Common myeloid progenitor, CD34-positive (primary cell): ENCODE data around the gene PTPRN2.
"Not testable (repeated sequence)": the region's sequence is repeated elsewhere in the genome, so short reads cannot be mapped to it uniquely, and the experiment has no call there.

Source experiments
- CTCF ChIA-PET: fragments of 350-600 bp; sonication (Branson Sonifier 250); formaldehyde crosslinking; loops from one replicate; lab custom pipeline; 2021; ENCODE audit warnings: antibody characterized with exemption; lab: Charles Lee
- POLR2A ChIA-PET: fragments of 350-600 bp; sonication (Branson Sonifier 250); formaldehyde crosslinking; loops from one replicate; lab custom pipeline; 2021; ENCODE audit warnings: antibody characterized with exemption; lab: Charles Lee
- DNase-seq, 3 donors: peaks; one replicate each; pipeline versions ENCODE4 v3.0.0 to v3.0.0-alpha.2; 2013
- H3K27ac ChIP-seq, 2 experiments: 1 replicate in 1 of 2; 2 replicates in 1 of 2; pipeline ENCODE4 v1.7.0; 2013; ENCODE audit warnings: inconsistent platforms in 2 of 2, low read length in 2 of 2, mild to moderate bottlenecking in 2 of 2, low read depth in 1 of 2, moderate library complexity in 1 of 2; ENCODE audit not compliant: severe bottlenecking in 2 of 2, insufficient read depth in 1 of 2, poor library complexity in 1 of 2
- H3K27me3 ChIP-seq, 5 experiments: replicated peaks in 2 of 5; 1 replicate in 3 of 5; 2 replicates in 2 of 5; pipeline versions ENCODE4 v1.6.1 to v1.7.0; 2013; ENCODE audit warnings: low read length in 4 of 5, mild to moderate bottlenecking in 2 of 5, moderate library complexity in 2 of 5, inconsistent platforms in 1 of 5; ENCODE audit not compliant: insufficient read depth in 5 of 5, control insufficient read depth in 4 of 5
- H3K36me3 ChIP-seq, 4 experiments: 1 replicate in 2 of 4; 2 replicates in 2 of 4; pipeline versions ENCODE4 v1.6.1 to v1.7.0; 2013; ENCODE audit warnings: low read length in 3 of 4, control low read depth in 1 of 4, mild to moderate bottlenecking in 1 of 4; ENCODE audit not compliant: control insufficient read depth in 4 of 4, insufficient read depth in 4 of 4
- H3K4me1 ChIP-seq, 4 experiments: 1 replicate in 3 of 4; 2 replicates in 1 of 4; pipeline versions ENCODE4 v1.6.1 to v1.7.1; 2013; ENCODE audit warnings: low read length in 3 of 4, mild to moderate bottlenecking in 3 of 4, control low read depth in 1 of 4, inconsistent platforms in 1 of 4, moderate library complexity in 1 of 4; ENCODE audit not compliant: control insufficient read depth in 4 of 4, insufficient read depth in 4 of 4; ENCODE audit errors: control extremely low read depth in 1 of 4
- H3K4me3 ChIP-seq, 7 experiments: 1 replicate in 4 of 7; 2 replicates in 3 of 7; pipeline versions ENCODE4 v1.5.1 to v1.7.0; 2013; ENCODE audit warnings: mild to moderate bottlenecking in 7 of 7, low read length in 6 of 7, moderate library complexity in 6 of 7, inconsistent platforms in 2 of 7, low read depth in 2 of 7, control low read depth in 1 of 7; ENCODE audit not compliant: insufficient read depth in 4 of 7, control insufficient read depth in 1 of 7; ENCODE audit errors: extremely low read depth in 1 of 7
- H3K9me3 ChIP-seq, 5 experiments: 1 replicate in 4 of 5; 2 replicates in 1 of 5; pipeline versions ENCODE4 v1.6.1 to v1.7.1; 2013; ENCODE audit warnings: low read length in 4 of 5, mild to moderate bottlenecking in 2 of 5, inconsistent platforms in 1 of 5, low read depth in 1 of 5, moderate library complexity in 1 of 5; ENCODE audit not compliant: control insufficient read depth in 4 of 5, insufficient read depth in 2 of 5; ENCODE audit errors: control extremely low read depth in 1 of 5
- WGBS: methylation state at CpG from one replicate; pipeline ENCODE4 v1.1.5; 2013; ENCODE audit not compliant: insufficient coverage; 5-methylcytosine and 5-hydroxymethylcytosine counted together

Gene PTPRN2

DNA sequence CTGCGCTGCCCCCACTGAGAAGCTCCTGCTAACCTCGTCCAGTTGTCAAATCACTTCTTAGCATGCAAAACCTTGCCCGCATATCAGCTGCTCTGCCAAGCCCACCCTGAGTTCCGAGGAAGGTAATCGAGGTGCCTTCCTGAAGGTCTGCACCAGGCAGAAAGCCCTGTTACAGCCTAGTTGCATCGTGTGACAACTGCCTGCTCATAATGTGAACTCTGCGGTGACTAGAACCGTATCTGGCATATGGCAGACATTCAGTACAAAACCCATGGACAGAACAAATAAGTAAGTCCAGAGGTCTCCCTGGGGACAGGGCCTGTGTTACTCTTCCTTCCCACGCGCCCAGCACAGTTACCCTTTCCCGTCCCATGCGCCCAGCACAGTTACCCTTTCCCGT lies 856.5 kb downstream of the PTPRN2 start:
- no peaks in the 10 kb centered on the region for H3K36me3 ChIP-seq
- ChIA-PET POLR2A (no interaction called here), CTCF (no interaction called here)
- no peak overlapping the region for H3K27ac ChIP-seq
- no peak for DNase-seq
- H3K9me3 ChIP-seq, result no peaks in the 10 kb centered on the region
- WGBS, result 80% methylated on average over 8 of the region's 13 CpGs
- no peaks in the 10 kb centered on the region for H3K4me1 ChIP-seq
- H3K4me3 ChIP-seq, result no peak overlapping the region
- peaks cover 0 to 36% (median 0%) of the 10 kb centered on the region in 5 experiments for H3K27me3 ChIP-seq

DNA sequence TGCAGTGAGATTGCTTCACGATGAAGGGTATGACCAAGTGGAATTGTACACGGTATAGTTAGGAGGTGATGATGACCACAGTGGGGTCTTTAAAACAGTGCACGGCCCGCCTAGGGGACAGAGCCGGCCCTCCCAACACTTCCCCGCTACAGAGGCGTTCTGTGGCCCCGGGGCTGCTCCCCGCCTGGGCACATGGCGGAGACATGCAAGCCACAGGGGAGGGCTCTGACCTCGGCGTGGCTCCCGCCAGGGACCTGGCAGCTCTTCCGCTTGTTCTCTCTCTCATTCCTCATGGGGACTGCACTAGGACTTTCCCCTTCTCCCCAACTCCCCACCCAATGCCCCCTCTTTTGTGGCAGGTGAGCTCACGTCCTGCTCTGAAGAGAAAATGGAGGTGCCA lies 857.0 kb downstream of the PTPRN2 start:
- no peak overlapping the region for H3K4me3 ChIP-seq
- H3K9me3 ChIP-seq, result no peaks in the 10 kb centered on the region
- DNase-seq, result no peak
- ChIA-PET POLR2A (no interaction called here), CTCF (no interaction called here)
- H3K27me3 ChIP-seq, result peaks cover 0 to 32% (median 0%) of the 10 kb centered on the region in 5 experiments
- 94% methylated on average over 13 of the region's 15 CpGs for WGBS
- H3K4me1 ChIP-seq, result no peaks in the 10 kb centered on the region
- H3K36me3 ChIP-seq, result no peaks in the 10 kb centered on the region
- no peak overlapping the region for H3K27ac ChIP-seq

DNA sequence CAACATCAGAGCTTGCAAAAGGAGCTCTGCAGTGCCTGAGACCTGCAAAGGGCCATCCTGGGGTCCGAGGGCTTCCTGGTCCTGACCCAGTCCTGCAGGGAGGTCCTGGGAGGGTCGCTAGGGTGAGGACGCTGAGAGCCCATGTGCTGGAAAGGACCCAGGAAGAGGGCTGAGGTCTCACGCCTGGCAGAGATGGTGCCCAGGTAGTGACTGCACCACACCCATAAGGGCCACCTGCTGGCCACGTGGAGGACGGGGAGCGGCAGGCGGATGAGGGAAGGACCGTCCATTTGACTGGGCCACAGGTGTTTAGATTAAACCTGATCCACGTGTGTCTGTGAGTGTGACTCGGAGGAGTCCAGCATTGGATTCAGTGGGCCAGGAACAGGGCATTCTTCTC lies 858.1 kb downstream of the PTPRN2 start:
- DNase-seq, result no peak
- Histone ChIP-seq H3K27me3 (peaks cover 0 to 30% (median under 1%) of the 10 kb centered on the region in 5 experiments), H3K9me3 (no peaks in the 10 kb centered on the region), H3K36me3 (no peaks in the 10 kb centered on the region), H3K27ac (no peak overlapping the region), H3K4me1 (no peaks in the 10 kb centered on the region), H3K4me3 (no peak overlapping the region)
- POLR2A ChIA-PET, result no interaction called here
- CTCF ChIA-PET, result no interaction called here
- 88% methylated on average over 10 of the region's 11 CpGs for WGBS

DNA sequence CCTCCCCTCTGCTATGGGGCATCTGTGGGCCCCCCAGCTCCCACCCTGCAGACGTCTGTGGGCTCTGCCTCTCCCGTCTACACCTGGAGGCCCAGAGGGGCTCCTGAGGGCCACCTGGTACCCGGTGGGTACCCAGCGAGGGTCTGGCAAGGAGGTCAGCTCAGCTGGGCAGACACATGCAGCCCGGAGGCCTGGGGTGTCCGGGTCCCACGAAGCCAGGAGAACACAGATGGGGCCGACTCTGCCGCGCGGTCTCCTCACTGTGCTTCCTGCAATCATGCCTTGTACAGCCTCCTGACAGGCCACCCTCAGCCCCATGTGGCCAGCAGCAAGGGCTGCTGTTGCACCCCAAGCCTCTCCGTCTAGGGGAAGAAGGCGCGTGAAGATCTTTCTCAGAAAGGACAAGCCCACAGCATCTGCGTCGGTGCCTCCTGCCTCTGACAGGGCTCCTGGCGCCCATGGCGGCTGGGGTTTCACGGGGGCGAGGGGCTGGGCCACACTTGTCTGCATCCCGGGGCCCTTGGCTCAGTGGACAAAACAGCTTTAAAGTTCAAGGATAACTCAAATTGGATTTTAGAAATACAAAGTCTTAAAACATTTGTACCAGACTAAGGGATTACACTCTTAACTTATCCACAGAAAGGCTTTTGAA lies 859.5 kb downstream of the PTPRN2 start:
- no peaks in the 10 kb centered on the region for H3K36me3 ChIP-seq
- POLR2A ChIA-PET, result no interaction called here
- H3K4me1 ChIP-seq, result no peaks in the 10 kb centered on the region
- no peaks in the 10 kb centered on the region for H3K9me3 ChIP-seq
- no peak for DNase-seq
- peaks cover 2 to 40% (median 9%) of the 10 kb centered on the region in 5 experiments for H3K27me3 ChIP-seq
- H3K4me3 ChIP-seq, result no peak overlapping the region
- 90% methylated on average over 16 of the region's 21 CpGs for WGBS
- CTCF ChIA-PET, result interaction anchor here (1.3 kb wide), 1 partner anchor 32 kb away, joined by 3 read pairs; no protein-coding TSS in a partner anchor
- H3K27ac ChIP-seq, result no peak overlapping the region

DNA sequence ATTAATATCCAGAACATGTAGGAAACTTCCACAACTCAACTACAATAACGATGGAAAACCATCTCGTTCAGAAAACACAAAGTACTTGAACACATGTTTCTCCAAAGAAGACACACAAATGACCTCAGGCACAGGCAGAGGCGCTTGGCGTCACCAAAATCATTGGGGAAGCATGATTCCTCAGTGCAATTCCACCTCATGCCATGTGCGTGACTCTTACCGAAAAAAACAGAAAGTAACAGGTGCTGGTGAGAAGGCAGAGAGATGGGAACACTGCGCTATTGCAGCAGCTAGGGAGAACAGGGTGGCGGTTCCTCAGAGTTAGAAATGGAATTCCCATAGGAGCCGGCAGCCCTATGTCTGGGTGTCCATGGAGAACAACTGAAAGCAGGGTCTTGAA lies 860.9 kb downstream of the PTPRN2 start:
- POLR2A ChIA-PET, result no interaction called here
- H3K9me3 ChIP-seq, result no peaks in the 10 kb centered on the region

DNA sequence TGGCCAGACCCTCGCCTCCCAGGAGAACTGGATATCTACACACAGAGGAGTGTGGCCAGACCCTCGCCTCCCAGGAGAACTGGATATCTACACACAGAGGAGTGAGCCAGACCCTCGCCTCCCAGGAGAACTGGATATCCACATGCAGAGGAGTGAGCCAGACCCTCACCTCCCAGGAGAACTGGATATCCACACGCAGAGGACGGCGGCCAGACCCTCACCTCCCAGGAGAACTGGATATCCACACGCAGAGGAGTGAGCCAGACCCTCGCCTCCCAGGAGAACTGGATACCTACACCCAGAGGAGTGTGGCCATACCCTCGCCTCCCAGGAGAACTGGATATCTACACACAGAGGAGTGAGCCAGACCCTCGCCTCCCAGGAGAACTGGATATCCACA lies 862.3 kb downstream of the PTPRN2 start:
- H3K27ac ChIP-seq, H3K36me3 ChIP-seq, DNase-seq, POLR2A ChIA-PET, H3K4me1 ChIP-seq, H3K4me3 ChIP-seq, CTCF ChIA-PET, H3K9me3 ChIP-seq: not testable (repeated sequence)
- WGBS, result 73% methylated on average over 2 of the region's 10 CpGs
- H3K27me3 ChIP-seq, result peaks cover 2 to 44% (median 13%) of the 10 kb centered on the region in 5 experiments

More for the DNA sequence above, 860.9 kb downstream of the PTPRN2 start:
- H3K27me3 ChIP-seq, result peaks cover 2 to 44% (median 9%) of the 10 kb centered on the region in 5 experiments
- CTCF ChIA-PET, result no interaction called here
- no peaks in the 10 kb centered on the region for H3K36me3 ChIP-seq
- H3K27ac ChIP-seq, result no peak overlapping the region
- H3K4me1 ChIP-seq, result no peaks in the 10 kb centered on the region
- WGBS, result 96% methylated on average over 7 of the region's 9 CpGs
- no peak for DNase-seq
- no peak overlapping the region for H3K4me3 ChIP-seq

DNA sequence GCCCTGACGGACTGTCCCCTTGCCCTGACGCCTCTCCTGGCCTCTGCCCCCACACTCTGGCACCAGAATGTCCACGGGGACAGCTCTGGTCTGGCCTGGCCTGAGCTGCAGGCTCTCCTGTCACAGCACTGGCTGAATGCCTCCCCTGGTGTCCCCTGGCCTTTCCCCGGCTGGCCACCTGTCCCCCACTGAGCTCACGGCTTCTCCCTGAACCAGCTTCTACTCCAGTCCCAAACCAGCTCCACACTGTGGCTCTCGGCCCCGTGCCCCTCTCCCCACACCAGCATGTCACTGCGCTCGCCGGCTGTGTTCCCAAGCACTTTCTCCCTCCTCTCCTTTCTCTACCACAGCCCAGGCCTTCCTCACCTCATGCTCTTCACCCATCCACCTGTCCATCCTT lies 864.4 kb downstream of the PTPRN2 start:
- Histone ChIP-seq H3K4me3 (no peak overlapping the region), H3K36me3 (no peaks in the 10 kb centered on the region), H3K9me3 (no peaks in the 10 kb centered on the region), H3K4me1 (no peaks in the 10 kb centered on the region), H3K27ac (no peak overlapping the region), H3K27me3 (peaks cover 2 to 34% (median 13%) of the 10 kb centered on the region in 5 experiments)
- 85% methylated on average over 8 of the region's 10 CpGs for WGBS
- ChIA-PET CTCF (no interaction called here), POLR2A (no interaction called here)
- DNase-seq, result no peak
